Femur (tissue), 1 donor: ENCODE measurements around the gene PRSS21.

Experiments
- DNase-seq: peaks from one replicate; pipeline ENCODE4 v3.0.0-alpha.2; 2017

PRSS21 gene

DNA sequence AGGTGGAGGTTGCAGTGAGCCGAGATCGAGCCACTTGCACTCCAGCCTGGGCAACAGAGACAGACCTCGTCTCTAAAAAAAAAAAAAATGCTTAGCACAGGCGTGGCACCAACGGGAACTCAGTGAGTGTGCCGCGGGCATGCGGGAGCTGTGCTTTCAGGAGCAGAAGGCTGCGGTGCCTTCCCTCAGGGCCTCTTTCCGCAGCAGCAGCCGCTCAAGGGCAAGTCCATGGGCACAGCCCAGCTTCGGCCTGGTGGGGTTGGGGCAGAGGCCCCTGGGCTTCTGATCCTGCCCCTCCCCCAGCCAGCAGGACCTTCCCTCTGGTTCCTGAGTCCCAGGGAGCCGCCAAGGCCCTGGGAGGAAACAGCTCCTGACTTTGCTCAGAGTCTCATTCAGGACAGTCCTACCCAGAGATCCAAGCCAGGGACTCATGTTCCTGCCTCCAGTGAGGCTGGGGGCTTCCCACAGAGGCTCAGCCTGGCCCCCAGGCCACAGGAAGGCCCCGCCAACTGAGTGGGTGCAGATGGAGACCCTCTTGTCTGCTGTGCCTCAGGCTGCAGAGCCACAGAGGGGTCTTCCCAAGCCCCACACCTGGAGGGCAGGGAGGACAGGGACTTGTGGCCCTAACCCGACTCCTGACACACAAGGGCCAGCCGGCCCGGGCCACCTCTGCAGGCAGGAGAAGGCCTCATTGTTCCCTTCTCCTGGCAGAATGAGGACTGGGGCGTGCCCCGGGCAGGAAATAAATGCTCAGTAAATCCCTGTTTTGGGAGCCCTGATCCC, 9.7 kb downstream of the PRSS21 start:
- no peak for DNase-seq

DNA sequence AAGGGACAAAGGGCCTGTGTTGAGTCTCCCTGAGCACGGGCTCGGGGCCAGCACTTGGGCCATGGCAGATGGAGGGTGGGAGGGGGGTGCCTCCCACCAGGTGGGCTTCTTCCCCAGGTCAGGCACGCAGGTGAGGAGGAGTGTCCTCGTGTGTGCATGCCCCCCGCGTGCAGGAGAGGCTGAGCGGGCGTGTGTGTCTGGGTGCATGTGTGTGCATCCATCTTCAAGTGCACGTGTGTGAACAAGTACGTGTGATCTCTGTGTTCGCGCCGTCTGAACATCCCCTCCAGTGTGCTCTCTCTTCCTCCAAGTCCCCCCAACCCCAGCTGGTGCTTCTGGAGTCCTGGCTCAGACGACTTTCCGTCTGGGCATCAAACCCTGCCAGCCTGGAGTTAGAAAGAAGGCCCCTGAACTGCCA, 10.3 kb downstream of the PRSS21 start:
- no peak for DNase-seq

DNA sequence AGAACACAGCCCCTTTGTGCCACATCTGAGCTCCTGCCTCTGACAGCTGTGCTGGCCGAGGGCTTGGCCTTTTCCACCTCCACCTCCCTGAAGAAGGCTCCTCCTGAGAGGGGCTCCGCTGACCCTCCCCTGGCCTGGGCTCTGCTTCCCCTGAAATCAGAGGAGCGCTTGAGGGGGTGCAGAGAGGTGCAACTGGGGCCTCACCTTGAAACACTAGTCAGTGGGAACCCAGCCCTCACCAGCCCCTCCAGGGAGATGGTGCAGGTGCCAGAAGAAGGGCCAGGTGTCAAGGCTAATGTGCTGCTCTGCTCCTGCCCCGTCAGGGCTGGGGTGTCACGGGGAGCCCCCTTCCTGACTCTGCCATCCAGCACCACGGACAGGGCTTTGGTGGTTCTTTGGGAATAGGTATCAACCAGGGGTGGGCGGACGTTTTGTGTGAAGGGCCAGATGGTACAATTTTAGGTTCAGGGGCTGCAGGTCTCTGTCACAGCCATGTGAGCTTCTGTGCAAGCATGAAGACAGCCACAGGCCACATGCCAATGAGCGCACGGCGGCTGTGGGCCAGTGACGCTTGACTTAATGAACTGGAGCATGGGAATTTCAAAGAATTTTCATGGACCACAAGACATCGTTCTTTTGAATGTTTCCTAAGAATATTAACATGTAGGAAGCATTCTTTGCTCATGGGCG, 10.9 kb downstream of the PRSS21 start:
- no peak for DNase-seq

DNA sequence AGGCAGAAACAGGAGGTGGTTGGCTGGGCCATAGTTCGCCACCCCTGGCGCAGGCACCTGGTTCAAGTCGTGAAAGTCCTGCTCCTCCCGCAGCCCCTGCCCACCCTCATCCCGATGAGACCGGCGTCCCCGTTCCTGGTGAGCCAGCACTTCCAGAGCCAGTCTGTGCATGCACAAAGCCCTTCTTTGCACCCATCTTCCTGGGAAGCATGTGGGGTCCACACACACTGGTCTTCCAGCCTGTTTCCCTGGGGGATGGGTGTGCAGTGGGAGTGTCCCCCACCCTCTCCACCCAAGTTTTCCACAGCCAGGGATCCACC, 11.4 kb downstream of the PRSS21 start:
- DNase-seq = no peak

GRCh38 chr16:2828876-2829430, 11.9 kb downstream of the PRSS21 start:
- DNase-seq = no peak

- DNase-seq = no peak
Measured at GRCh38 chr16:2829501-2830354, 12.7 kb downstream of the PRSS21 start, which contains the start of gene ZG16B. Gene ZG16B (plus strand): TSS chr16:2830303. CDS start chr16:2830442, 139 bp downstream.

GRCh38 chr16:2830355-2830695, 13.3 kb downstream of the PRSS21 start:
- no peak for DNase-seq

GRCh38 chr16:2831203-2831602, 14.2 kb downstream of the PRSS21 start:
- no peak for DNase-seq

- DNase-seq = no peak
Measured at GRCh38 chr16:2833776-2834175, 16.7 kb downstream of the PRSS21 start.

- DNase-seq = no peak
Measured at GRCh38 chr16:2834968-2835367, 17.9 kb downstream of the PRSS21 start.

GRCh38 chr16:2835638-2836493, 18.8 kb downstream of the PRSS21 start:
- DNase-seq = peak; percentile 54

GRCh38 chr16:2836646-2837508, 19.8 kb downstream of the PRSS21 start:
- no peak for DNase-seq

GRCh38 chr16:2838928-2839327, 21.9 kb downstream of the PRSS21 start:
- DNase-seq = peak; percentile 69

- DNase-seq = no peak
Measured at GRCh38 chr16:2839650-2840450, 22.8 kb downstream of the PRSS21 start.

GRCh38 chr16:2840914-2841313, 23.9 kb downstream of the PRSS21 start:
- peak; percentile 10 for DNase-seq

GRCh38 chr16:2841606-2842339, 24.7 kb downstream of the PRSS21 start:
- DNase-seq = peak; percentile 16

DNA sequence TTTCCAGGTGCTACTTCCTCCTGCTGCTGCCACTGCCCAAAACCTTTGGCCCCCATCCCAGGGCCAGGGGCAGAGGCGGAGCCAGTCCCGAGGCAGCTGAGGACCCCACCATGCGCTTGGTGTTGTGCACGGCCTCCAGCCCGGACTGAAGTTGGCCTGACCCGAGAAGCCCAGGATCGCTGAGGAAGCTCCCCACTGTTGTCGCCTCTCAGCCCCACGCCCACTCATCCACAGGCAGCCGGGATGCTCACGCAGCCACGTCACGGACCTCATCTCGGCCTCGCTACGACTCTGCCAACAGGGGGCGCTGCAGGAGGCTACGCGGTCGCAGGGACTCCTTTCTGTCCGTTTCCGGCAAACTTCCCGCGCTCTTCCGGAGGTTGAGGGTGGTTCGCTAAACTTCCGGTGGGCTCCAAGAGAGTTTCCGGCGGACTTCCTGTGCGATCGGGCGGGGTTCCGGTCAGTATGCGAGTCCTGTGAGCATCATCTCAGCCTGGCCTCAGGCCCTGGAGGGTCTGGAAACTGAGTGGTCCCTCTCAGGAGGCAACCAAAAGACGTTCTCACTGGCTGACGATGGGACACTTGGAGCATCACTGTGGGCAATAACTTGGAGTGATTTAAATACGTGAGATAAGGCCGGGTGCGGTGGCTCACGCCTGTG, 25.4 kb downstream of the PRSS21 start:
- DNase-seq = peak; percentile 68

DNA sequence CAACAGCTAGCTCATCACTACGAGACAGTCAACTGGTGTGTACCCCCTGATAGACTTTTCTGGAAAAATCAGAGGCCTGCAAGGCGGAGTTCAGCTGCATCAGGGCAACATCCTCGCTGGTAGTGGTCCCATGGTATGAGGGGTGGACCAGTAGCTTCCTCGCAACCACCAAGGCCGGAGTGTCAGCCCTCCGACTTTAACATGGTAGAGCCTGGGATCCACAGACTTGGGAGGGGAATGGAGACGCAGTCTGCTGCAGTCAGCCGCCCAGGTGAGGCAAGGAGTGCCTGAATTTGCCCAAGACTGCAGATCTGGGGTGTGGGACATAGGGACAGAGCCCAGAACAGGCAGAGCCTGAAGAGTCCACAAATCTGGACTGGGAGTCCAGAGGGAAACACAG, 26.5 kb downstream of the PRSS21 start:
- DNase-seq = peak; percentile 5

- DNase-seq = no peak
Measured at GRCh38 chr16:2845116-2845515, 28.1 kb downstream of the PRSS21 start.
